ENCODE results near the gene KDM4C.
"Not testable (repeated sequence)": the region's sequence is repeated elsewhere in the genome, so short reads cannot be mapped to it uniquely, and the experiment has no call there.

KDM4C gene

GRCh38 chr9:6802926-6803325 lies 45.2 kb downstream of the KDM4C start:
- DNase-seq = no peak

DNA sequence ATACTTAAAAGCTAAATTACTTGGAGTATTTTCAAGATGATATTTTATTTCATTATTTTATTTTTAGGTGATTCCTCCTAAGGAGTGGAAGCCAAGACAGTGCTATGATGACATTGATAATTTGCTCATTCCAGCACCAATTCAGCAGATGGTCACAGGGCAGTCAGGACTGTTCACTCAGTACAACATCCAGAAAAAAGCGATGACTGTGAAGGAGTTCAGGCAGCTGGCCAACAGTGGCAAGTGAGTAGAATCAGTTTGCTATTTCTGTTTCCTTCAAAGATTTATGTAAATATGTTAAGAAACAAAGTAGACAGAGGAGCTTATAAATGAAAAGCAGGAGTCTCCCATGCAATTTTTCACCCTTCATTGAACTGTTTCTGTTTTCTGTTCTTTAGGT lies 47.8 kb downstream of the KDM4C start:
- DNase-seq = peak in 42 of 58 donors; percentile 2 to 74 (median 28)

DNA sequence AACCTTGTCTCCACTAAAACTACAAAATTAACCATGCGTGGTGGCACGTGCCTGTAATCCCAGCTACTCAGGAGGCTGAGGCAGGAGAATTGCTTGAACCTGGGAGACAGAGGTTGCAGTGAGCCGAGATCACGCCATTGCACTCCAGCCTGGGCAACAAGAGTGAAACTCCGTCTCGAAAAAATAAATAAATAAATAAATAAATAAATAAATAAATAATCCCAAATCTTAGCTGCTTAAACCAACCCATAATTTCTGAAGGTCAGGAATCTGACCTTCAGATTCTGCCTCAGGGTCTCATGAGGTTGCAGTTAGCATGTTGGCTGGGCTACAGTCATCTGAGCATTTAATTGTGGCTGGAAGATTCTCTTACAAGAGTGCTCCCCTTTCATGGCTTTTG lies 48.5 kb downstream of the KDM4C start:
- not testable (repeated sequence) for DNase-seq

DNA sequence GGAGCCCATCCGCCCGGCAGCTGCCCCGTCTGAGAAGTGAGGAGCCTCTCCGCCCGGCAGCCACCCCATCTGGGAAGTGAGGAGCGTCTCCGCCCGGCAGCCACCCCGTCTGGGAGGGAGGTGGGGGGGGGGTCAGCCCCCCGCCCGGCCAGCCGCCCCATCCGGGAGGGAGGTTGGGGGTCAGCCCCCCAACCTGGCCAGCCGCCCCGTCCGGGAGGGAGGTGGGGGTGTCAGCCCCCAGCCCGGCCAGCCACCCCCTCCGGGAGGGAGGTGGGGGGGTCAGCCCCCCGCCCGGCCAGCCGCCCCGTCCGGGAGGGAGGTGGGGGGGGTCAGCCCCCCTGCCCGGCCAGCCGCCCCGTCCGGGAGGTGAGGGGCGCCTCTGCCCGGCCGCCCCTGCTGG lies 49.9 kb downstream of the KDM4C start:
- not testable (repeated sequence) for DNase-seq

GRCh38 chr9:6811436-6811835 lies 53.7 kb downstream of the KDM4C start:
- DNase-seq = no peak

- DNase-seq = no peak
Measured at GRCh38 chr9:6816581-6816980, 58.8 kb downstream of the KDM4C start.

DNA sequence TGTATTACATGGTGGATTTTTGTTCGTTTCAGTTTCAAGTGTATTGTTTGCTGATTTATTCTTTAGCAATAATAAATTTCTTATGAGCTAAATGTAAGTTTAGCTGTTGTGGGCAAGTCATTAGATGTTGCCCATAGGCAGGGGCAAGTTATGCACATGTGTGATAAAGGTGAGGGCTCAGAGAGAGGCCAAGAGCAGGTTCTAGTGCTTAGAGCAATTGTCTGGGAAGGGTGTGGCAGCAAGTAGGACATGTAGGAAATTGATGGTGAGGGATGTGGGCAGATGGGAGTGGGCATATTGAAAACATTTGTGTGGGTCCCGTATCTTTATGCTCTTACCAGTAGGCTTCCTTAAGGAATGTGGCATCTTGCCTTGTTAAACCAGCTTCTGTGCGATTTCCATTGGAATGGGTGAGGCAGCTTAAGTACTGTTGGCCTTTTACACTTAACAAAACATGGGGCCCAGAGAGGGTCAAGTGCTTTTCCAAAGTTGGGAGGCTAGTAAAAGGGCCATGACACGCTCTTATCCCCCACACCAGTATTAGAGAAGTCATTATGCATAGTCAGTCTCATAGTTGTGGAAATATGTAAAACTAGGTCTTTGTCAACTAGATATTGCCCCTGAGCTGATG lies 60.6 kb downstream of the KDM4C start:
- no peak for DNase-seq

GRCh38 chr9:6819112-6819511 lies 61.3 kb downstream of the KDM4C start:
- no peak for DNase-seq

DNA sequence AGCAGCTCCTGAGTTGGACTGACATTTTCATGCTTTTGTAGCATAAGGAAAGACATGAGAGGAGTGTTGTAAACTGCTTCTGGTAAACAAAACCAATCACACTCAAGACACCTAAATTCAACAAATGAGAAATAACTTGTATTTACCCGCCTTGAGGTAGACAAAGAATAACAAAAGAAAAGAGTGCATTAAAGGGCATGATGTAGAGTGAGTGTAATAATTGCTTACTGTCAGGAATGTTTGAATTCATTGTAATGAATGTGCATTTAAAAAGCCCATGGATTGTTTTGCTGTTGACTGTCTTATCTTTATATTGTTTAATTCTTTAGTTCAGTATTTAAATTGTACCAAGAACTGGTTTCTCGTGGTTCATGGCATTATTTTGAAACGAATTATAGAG lies 61.8 kb downstream of the KDM4C start:
- no peak for DNase-seq

DNA sequence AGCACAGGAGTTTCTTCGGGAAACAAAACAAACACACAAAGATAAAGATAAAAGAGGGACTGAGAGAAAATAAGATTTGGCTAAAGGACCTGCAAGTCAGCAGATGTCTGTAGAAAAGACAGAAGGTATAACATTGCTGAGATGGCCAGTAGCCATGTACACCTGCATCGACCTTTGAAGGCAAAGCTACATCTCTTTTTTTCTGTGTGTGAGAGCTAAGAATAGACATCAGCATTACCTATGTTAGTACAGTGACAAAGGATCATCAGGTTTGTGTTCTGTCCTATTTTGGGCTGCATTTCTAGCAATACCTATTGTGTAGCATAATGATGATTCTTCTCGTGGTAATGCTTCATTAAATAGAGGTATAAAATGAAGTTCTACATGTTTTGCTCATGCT lies 64.9 kb downstream of the KDM4C start:
- no peak for DNase-seq

- peak in 7 of 58 donors; percentile 2 to 28 (median 3) for DNase-seq
Measured at GRCh38 chr9:6827439-6828145, 69.8 kb downstream of the KDM4C start.

GRCh38 chr9:6829027-6829426 lies 71.3 kb downstream of the KDM4C start:
- DNase-seq = no peak

DNA sequence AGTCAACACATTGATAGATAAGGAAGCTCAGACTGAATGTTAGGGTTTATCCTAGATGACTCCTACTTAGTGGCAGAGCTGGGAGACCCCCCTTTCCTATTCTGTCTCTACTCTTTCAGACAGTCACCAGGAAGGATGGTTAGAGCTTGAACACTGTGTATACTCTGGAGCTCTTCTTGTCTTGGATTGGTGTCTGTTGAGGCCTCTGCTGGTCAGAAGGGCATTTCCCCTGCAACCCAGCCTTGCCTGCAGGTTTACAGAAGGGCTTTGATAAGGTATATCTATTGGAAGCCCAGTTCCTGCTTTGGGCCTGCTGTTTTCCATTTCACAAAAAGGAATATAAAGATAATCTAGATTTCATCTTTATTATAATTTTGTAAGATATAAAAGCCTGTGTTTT lies 71.8 kb downstream of the KDM4C start:
- no peak for DNase-seq

DNA sequence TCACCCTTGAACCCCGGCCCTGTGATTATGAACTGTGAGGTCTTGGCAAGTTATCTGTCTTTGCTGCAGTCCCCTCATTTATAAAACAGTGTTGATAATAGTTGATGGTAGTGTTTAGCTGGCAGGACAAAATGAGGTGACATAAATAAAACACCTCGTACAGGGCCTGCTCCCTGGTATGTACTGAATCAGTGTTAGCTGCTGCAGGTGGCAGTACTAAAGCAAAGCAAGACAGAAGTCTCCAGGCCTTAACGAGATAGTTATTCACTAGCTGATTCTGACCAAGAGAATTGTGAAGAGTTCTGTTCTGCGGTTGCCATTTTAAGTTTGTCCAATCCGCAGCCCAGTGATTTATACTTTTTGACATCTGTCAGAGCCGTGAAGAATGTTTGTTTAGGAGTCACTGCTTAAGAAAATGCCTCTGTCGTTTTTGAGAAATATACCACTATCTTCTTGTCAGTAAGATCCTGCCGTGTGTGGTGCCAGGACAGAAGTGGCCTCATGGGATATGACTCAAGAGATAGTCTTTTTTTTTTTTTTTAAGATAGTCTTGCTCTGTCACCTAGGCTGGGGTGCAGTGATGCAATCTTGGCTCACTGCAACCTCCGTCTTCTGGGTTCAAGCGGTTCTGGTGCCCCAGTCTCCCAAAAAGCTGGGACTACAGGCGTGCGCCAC lies 75.9 kb downstream of the KDM4C start:
- no peak for DNase-seq

DNA sequence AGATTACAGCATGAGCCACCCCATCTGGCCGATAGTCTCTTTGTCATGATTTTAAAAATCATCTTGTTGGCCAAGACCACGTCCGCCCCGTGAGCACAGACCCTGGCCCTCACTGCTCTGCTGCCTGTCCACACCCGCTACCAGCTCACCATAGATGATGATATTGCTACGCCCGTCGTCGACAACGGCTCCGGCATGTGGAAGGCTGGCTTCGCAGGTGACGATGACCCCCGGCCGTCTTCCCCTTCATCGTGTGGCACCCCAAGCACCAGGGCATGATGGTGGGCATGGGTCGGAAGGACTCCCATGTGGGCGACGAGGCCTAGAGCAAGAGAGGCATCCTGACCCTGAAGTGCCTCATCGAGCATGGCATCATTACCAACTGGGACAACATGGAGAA lies 76.5 kb downstream of the KDM4C start:
- DNase-seq = no peak

- no peak for DNase-seq
Measured at GRCh38 chr9:6838158-6838557, 80.4 kb downstream of the KDM4C start.

GRCh38 chr9:6842584-6842947 lies 84.8 kb downstream of the KDM4C start:
- DNase-seq = no peak

- no peak for DNase-seq
Measured at GRCh38 chr9:6843742-6844141, 86.0 kb downstream of the KDM4C start.

DNA sequence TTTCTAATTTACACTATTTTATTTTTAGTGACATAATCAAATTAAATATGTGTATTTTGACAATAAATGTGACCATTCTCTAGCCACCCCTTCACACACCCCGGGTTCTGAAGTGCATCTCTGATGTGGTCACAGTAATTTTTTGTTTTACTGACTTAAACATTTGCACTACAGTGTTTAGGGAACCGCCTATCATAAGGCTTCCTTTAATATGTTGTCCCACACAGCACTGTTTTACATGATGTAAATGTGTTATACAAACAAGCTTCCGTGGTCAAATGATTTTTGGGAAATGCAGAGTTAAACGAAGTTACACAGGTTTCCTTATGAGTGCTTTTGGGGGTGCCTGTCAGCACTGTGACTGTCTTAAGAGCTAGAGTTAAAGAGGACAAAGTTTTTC lies 86.5 kb downstream of the KDM4C start:
- no peak for DNase-seq

GRCh38 chr9:6845128-6845826 lies 87.5 kb downstream of the KDM4C start:
- DNase-seq = no peak

DNA sequence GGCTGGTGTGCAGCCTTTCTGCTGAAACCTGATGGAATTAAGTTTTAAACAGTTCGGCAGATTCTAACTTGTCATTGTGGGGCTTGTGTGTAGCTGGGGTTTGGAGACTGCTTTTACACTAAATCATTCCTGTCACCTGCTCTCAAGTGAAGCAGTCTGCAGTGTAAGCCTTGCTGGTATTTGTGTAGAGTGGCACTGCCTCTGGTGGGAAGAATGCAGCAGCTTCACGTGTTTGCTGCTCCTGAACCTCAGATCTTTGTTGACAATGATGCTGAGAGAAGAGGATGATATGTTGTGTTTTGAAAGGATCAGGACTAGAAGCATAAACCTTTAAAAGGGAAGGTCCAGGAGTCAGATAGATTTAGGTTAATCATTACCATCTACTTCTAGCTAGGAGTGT lies 88.1 kb downstream of the KDM4C start:
- DNase-seq = peak in 1 of 58 donors; percentile 5
